ENCODE measurements around the gene WASHC2C. TPM values are rescaled to one million over a fixed set of nuclear protein-coding genes. Genes with fewer than 3 reads are reported as not detected.
"Not testable (repeated sequence)": the region's sequence is repeated elsewhere in the genome, so short reads cannot be mapped to it uniquely, and the experiment has no call there.

Gene WASHC2C
- total RNA-seq, 1 experiment from 2014 or later = 73.6 TPM

DNA sequence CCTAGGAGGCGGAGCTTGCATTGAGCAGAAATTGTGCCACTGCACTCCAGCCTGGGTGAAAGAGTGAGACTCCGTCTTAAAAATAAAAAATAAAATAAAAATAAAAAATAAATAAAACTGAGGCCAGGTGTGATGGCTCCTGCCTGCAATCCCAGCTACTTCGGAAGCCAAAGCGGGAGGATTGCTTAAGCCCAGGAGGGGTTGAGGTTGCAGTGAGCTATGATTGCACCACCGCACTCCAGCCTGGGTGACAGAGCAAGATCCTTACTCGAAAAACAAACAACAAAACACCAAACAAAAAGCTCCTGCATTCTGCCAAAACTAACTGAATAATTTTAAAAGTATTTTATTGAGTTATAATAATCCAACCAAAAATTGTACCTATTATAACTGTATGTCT, 84.0 kb downstream of the WASHC2C start:
- Histone ChIP-seq H3K4me1 (ENCODE audit: control insufficient read depth, insufficient read depth, low read length) (no peaks in the 10 kb centered on the region), H3K36me3 (ENCODE audit: control insufficient read depth, insufficient read depth, low read length) (no peaks in the 10 kb centered on the region), H3K27ac (ENCODE audit: low read length) (no peak overlapping the region), H3K9me3 (ENCODE audit: control insufficient read depth, insufficient read depth, low read depth, low read length) (no peaks in the 10 kb centered on the region), H3K4me3 (ENCODE audit: low read depth in 2 of 2, low read length in 2 of 2) (no peak overlapping the region), H3K27me3 (ENCODE audit: control insufficient read depth, insufficient read depth, low read length) (no peaks in the 10 kb centered on the region)
- DNase-seq (ENCODE audit: low read depth, low spot score) (no peak), ATAC-seq (no peak)
- ChIA-PET POLR2A (no interaction called here), CTCF (no interaction called here)
- BruUV-seq (replicated peaks) = no TSS peak
- TF ChIP-seq SIN3A (IDR thresholded peaks at IDR 0.05; ENCODE audit: borderline replicate concordance, insufficient read depth, low read depth, low read length) = no peak
- TF ChIP-seq, protein P1, sequence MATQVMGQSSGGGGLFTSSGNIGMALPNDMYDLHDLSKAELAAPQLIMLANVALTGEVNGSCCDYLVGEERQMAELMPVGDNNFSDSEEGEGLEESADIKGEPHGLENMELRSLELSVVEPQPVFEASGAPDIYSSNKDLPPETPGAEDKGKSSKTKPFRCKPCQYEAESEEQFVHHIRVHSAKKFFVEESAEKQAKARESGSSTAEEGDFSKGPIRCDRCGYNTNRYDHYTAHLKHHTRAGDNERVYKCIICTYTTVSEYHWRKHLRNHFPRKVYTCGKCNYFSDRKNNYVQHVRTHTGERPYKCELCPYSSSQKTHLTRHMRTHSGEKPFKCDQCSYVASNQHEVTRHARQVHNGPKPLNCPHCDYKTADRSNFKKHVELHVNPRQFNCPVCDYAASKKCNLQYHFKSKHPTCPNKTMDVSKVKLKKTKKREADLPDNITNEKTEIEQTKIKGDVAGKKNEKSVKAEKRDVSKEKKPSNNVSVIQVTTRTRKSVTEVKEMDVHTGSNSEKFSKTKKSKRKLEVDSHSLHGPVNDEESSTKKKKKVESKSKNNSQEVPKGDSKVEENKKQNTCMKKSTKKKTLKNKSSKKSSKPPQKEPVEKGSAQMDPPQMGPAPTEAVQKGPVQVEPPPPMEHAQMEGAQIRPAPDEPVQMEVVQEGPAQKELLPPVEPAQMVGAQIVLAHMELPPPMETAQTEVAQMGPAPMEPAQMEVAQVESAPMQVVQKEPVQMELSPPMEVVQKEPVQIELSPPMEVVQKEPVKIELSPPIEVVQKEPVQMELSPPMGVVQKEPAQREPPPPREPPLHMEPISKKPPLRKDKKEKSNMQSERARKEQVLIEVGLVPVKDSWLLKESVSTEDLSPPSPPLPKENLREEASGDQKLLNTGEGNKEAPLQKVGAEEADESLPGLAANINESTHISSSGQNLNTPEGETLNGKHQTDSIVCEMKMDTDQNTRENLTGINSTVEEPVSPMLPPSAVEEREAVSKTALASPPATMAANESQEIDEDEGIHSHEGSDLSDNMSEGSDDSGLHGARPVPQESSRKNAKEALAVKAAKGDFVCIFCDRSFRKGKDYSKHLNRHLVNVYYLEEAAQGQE (IDR thresholded peaks at IDR 0.05; ENCODE audit: insufficient read depth in 1 of 2, low read depth in 2 of 2, low read length in 1 of 2) = no peak
- TF ChIP-seq POLR2AphosphoS5 (IDR thresholded peaks at IDR 0.05; ENCODE audit: low read depth, low read length) = no peak
- no peak for TF ChIP-seq TCF7L2 (IDR thresholded peaks at IDR 0.05; ENCODE audit: low read depth, low read length)
- TF ChIP-seq, protein P2, sequence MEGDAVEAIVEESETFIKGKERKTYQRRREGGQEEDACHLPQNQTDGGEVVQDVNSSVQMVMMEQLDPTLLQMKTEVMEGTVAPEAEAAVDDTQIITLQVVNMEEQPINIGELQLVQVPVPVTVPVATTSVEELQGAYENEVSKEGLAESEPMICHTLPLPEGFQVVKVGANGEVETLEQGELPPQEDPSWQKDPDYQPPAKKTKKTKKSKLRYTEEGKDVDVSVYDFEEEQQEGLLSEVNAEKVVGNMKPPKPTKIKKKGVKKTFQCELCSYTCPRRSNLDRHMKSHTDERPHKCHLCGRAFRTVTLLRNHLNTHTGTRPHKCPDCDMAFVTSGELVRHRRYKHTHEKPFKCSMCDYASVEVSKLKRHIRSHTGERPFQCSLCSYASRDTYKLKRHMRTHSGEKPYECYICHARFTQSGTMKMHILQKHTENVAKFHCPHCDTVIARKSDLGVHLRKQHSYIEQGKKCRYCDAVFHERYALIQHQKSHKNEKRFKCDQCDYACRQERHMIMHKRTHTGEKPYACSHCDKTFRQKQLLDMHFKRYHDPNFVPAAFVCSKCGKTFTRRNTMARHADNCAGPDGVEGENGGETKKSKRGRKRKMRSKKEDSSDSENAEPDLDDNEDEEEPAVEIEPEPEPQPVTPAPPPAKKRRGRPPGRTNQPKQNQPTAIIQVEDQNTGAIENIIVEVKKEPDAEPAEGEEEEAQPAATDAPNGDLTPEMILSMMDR (IDR thresholded peaks at IDR 0.05) = no peak
- in situ Hi-C loops (cut with HindIII; ENCODE audit: low pct_unique_long_range_greater_than_20kb, low sequenced_read_pairs) = no loop called here
- intact Hi-C loops (cut with micrococcal nuclease; ENCODE audit: unreplicated experiment) = no loop called here

DNA sequence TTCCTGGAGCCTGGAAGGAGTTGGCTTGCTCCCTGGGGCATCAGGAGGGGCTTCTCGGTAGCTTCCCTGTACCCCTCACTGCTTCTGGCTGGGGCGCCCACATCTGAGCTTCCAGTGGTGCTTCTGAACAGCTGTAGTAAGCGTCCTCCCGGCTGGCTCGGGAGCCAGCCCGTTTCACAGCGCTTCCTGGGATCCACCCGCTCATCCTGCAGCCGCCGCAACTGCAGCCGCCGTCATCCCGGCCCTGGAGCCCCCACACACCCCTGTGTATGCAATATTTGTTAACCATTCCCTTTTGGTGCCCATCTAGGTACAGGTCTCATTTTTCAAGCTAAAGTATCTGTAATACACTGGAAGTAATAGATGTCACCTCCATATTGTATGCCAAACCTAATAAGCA, 85.9 kb downstream of the WASHC2C start:
- BruUV-seq (replicated peaks); CTCF ChIA-PET; ATAC-seq; DNase-seq (ENCODE audit: low read depth, low spot score); H3K4me1 ChIP-seq (ENCODE audit: control insufficient read depth, insufficient read depth, low read length); H3K9me3 ChIP-seq (ENCODE audit: control insufficient read depth, insufficient read depth, low read depth, low read length); intact Hi-C loops (cut with micrococcal nuclease; ENCODE audit: unreplicated experiment); POLR2A ChIA-PET; in situ Hi-C loops (cut with HindIII; ENCODE audit: low pct_unique_long_range_greater_than_20kb, low sequenced_read_pairs); H3K27ac ChIP-seq (ENCODE audit: low read length); H3K36me3 ChIP-seq (ENCODE audit: control insufficient read depth, insufficient read depth, low read length); H3K27me3 ChIP-seq (ENCODE audit: control insufficient read depth, insufficient read depth, low read length); H3K4me3 ChIP-seq (ENCODE audit: low read depth in 2 of 2, low read length in 2 of 2): not testable (repeated sequence)

DNA sequence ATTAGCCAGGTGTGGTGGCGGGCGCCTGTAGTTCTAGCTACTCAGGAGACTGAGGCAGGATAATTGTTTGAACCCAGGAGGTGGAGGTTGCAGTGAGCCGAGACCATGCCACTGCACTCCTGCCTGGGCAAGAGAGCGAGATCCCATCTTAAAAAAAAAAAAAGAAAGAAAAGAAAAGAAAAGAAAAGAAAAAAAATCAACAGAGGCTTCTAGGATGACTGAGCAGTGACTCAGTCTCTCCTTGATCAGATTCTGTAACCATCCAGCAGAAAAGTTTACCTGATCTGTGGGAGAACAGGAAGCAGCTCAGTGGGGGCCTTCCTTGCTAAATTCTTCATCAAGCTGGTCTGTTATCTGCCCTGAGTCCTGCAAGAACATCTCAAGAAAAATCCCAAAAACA, 87.1 kb downstream of the WASHC2C start:
- in situ Hi-C loops (cut with HindIII; ENCODE audit: low pct_unique_long_range_greater_than_20kb, low sequenced_read_pairs); H3K9me3 ChIP-seq (ENCODE audit: control insufficient read depth, insufficient read depth, low read depth, low read length); intact Hi-C loops (cut with micrococcal nuclease; ENCODE audit: unreplicated experiment); DNase-seq (ENCODE audit: low read depth, low spot score); POLR2A ChIA-PET; BruUV-seq (replicated peaks); H3K36me3 ChIP-seq (ENCODE audit: control insufficient read depth, insufficient read depth, low read length); ATAC-seq; H3K27ac ChIP-seq (ENCODE audit: low read length); H3K27me3 ChIP-seq (ENCODE audit: control insufficient read depth, insufficient read depth, low read length); CTCF ChIA-PET; H3K4me3 ChIP-seq (ENCODE audit: low read depth in 2 of 2, low read length in 2 of 2); H3K4me1 ChIP-seq (ENCODE audit: control insufficient read depth, insufficient read depth, low read length): not testable (repeated sequence)
